Measurements from ENCODE around the gene LEMD2. TPM values are rescaled to one million over a fixed set of nuclear protein-coding genes. Genes with fewer than 3 reads are reported as not detected.

LEMD2 gene
- total and polyA plus RNA-seq, 9 donors: 34.3 to 44.8 (median 40.3) TPM

DNA sequence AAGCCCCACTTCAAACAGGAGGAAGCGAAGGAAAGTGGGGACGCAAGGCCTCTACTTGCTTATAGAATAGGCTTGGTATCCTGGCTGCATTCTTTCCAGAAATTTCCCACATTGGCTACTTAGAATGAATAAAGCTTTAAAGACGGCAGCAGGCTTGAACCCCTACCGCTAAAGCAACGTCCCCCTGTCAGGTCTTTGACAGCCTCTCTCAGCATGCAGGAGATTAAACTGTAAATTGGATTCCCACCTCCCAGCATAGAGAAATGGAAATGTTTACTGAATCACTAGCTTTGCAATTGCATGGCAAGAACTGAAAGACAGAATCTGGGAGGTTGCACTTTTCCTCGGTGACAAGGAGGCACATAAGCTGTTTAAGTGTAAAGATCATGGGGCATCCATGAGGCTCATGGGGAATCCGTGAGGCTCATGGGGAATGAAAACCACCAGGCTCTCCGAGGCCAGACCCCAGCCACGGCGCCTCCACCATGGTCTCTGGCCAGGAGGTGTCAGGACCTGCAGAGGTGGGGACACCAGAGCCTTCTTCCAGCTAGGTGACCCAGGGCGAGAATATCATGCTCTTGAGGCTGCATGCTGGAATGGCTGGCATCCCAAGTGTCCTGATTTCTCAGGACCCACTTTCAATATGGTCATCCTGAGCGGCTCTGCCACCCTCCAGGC is 10.3 kb downstream of the LEMD2 start:
- H3K27me3 ChIP-seq (ENCODE audit: control insufficient read depth, insufficient read depth, low read length): no peaks in the 10 kb centered on the region
- H3K27ac ChIP-seq (ENCODE audit: low read length): no peak overlapping the region
- H3K36me3 ChIP-seq (ENCODE audit: control insufficient read depth, insufficient read depth, low read length): peaks cover 96% of the 10 kb centered on the region
- H3K4me1 ChIP-seq (ENCODE audit: control insufficient read depth, insufficient read depth, low read length): peaks cover 6% of the 10 kb centered on the region
- no peaks in the 10 kb centered on the region for H3K9me3 ChIP-seq (replicated peaks; ENCODE audit: control insufficient read depth, low read depth, low read length)
- H3K4me3 ChIP-seq (ENCODE audit: low read length): no peak overlapping the region
- DNase-seq: no peak
- 93% methylated on average over 9 of the region's 12 CpGs for WGBS (ENCODE audit: insufficient coverage)

GRCh38 chr6:33777398-33778388 is 11.2 kb downstream of the LEMD2 start:
- Histone ChIP-seq H3K9me3 (replicated peaks; ENCODE audit: control insufficient read depth, low read depth, low read length) (no peaks in the 10 kb centered on the region), H3K4me3 (ENCODE audit: low read length) (no peak overlapping the region), H3K36me3 (ENCODE audit: control insufficient read depth, insufficient read depth, low read length) (peaks cover 96% of the 10 kb centered on the region), H3K4me1 (ENCODE audit: control insufficient read depth, insufficient read depth, low read length) (peaks cover 9% of the 10 kb centered on the region), H3K27me3 (ENCODE audit: control insufficient read depth, insufficient read depth, low read length) (no peaks in the 10 kb centered on the region), H3K27ac (ENCODE audit: low read length) (no peak overlapping the region)
- no peak for DNase-seq
- 88% methylated on average over 15 of the region's 25 CpGs for WGBS (ENCODE audit: insufficient coverage)

GRCh38 chr6:33776764-33777163 is 12.2 kb downstream of the LEMD2 start:
- Histone ChIP-seq H3K9me3 (replicated peaks; ENCODE audit: control insufficient read depth, low read depth, low read length) (no peaks in the 10 kb centered on the region), H3K27ac (ENCODE audit: low read length) (no peak overlapping the region), H3K4me3 (ENCODE audit: low read length) (no peak overlapping the region), H3K4me1 (ENCODE audit: control insufficient read depth, insufficient read depth, low read length) (peaks cover 16% of the 10 kb centered on the region), H3K36me3 (ENCODE audit: control insufficient read depth, insufficient read depth, low read length) (peaks cover 96% of the 10 kb centered on the region), H3K27me3 (ENCODE audit: control insufficient read depth, insufficient read depth, low read length) (no peaks in the 10 kb centered on the region)
- 93% methylated on average over 13 of the region's 13 CpGs for WGBS (ENCODE audit: insufficient coverage)
- DNase-seq: no peak

GRCh38 chr6:33776186-33776585 is 12.7 kb downstream of the LEMD2 start:
- DNase-seq: no peak
- no peak overlapping the region for H3K27ac ChIP-seq (ENCODE audit: low read length)
- peaks cover 18% of the 10 kb centered on the region for H3K4me1 ChIP-seq (ENCODE audit: control insufficient read depth, insufficient read depth, low read length)
- peaks cover 91% of the 10 kb centered on the region for H3K36me3 ChIP-seq (ENCODE audit: control insufficient read depth, insufficient read depth, low read length)
- H3K9me3 ChIP-seq (replicated peaks; ENCODE audit: control insufficient read depth, low read depth, low read length): no peaks in the 10 kb centered on the region
- H3K4me3 ChIP-seq (ENCODE audit: low read length): no peak overlapping the region
- WGBS (ENCODE audit: insufficient coverage): 100% methylated on average over 1 of the region's 4 CpGs
- no peaks in the 10 kb centered on the region for H3K27me3 ChIP-seq (ENCODE audit: control insufficient read depth, insufficient read depth, low read length)

GRCh38 chr6:33774774-33775173 is 14.2 kb downstream of the LEMD2 start:
- 97% methylated on average over 3 of the region's 3 CpGs for WGBS (ENCODE audit: insufficient coverage)
- no peak for DNase-seq
- H3K4me1 ChIP-seq (ENCODE audit: control insufficient read depth, insufficient read depth, low read length): peaks cover 32% of the 10 kb centered on the region

GRCh38 chr6:33772902-33773472 is 15.9 kb downstream of the LEMD2 start:
- WGBS (ENCODE audit: insufficient coverage): 78% methylated on average over 4 of the region's 6 CpGs
- Histone ChIP-seq H3K4me3 (ENCODE audit: low read length) (no peak overlapping the region), H3K36me3 (ENCODE audit: control insufficient read depth, insufficient read depth, low read length) (peaks cover 59% of the 10 kb centered on the region), H3K9me3 (replicated peaks; ENCODE audit: control insufficient read depth, low read depth, low read length) (no peaks in the 10 kb centered on the region), H3K27me3 (ENCODE audit: control insufficient read depth, insufficient read depth, low read length) (peaks cover 3% of the 10 kb centered on the region), H3K4me1 (ENCODE audit: control insufficient read depth, insufficient read depth, low read length) (peaks cover 39% of the 10 kb centered on the region), H3K27ac (ENCODE audit: low read length) (no peak overlapping the region)
- DNase-seq: no peak

More at GRCh38 chr6:33774774-33775173, 14.2 kb downstream of the LEMD2 start:
- no peak overlapping the region for H3K4me3 ChIP-seq (ENCODE audit: low read length)
- peaks cover 3% of the 10 kb centered on the region for H3K27me3 ChIP-seq (ENCODE audit: control insufficient read depth, insufficient read depth, low read length)
- no peak overlapping the region for H3K27ac ChIP-seq (ENCODE audit: low read length)
- peaks cover 77% of the 10 kb centered on the region for H3K36me3 ChIP-seq (ENCODE audit: control insufficient read depth, insufficient read depth, low read length)
- no peaks in the 10 kb centered on the region for H3K9me3 ChIP-seq (replicated peaks; ENCODE audit: control insufficient read depth, low read depth, low read length)

- Histone ChIP-seq H3K4me3 (ENCODE audit: low read length) (no peak overlapping the region), H3K36me3 (ENCODE audit: control insufficient read depth, insufficient read depth, low read length) (peaks cover 52% of the 10 kb centered on the region), H3K4me1 (ENCODE audit: control insufficient read depth, insufficient read depth, low read length) (peaks cover 39% of the 10 kb centered on the region), H3K27ac (ENCODE audit: low read length) (peak overlapping the region; percentile 74), H3K9me3 (replicated peaks; ENCODE audit: control insufficient read depth, low read depth, low read length) (no peaks in the 10 kb centered on the region), H3K27me3 (ENCODE audit: control insufficient read depth, insufficient read depth, low read length) (peaks cover 3% of the 10 kb centered on the region)
- no peak for DNase-seq
- WGBS (ENCODE audit: insufficient coverage): 71% methylated on average over 10 of the region's 24 CpGs
Measured at GRCh38 chr6:33772082-33772830, 16.7 kb downstream of the LEMD2 start.

- H3K4me3 ChIP-seq (ENCODE audit: low read length): no peak overlapping the region
- DNase-seq: peak; percentile 88
- 6% methylated on average over 40 of the region's 47 CpGs for WGBS (ENCODE audit: insufficient coverage)
Measured at GRCh38 chr6:33771146-33772081, 17.5 kb downstream of the LEMD2 start.

GRCh38 chr6:33770833-33771145 is 18.1 kb downstream of the LEMD2 start:
- WGBS (ENCODE audit: insufficient coverage): 37% methylated on average over 2 of the region's 3 CpGs
- H3K4me1 ChIP-seq (ENCODE audit: control insufficient read depth, insufficient read depth, low read length): peaks cover 39% of the 10 kb centered on the region
- DNase-seq: no peak
- H3K4me3 ChIP-seq (ENCODE audit: low read length): no peak overlapping the region
- H3K36me3 ChIP-seq (ENCODE audit: control insufficient read depth, insufficient read depth, low read length): peaks cover 37% of the 10 kb centered on the region
- peaks cover 3% of the 10 kb centered on the region for H3K27me3 ChIP-seq (ENCODE audit: control insufficient read depth, insufficient read depth, low read length)
- H3K27ac ChIP-seq (ENCODE audit: low read length): peak overlapping the region; percentile 69
- peaks cover 2% of the 10 kb centered on the region for H3K9me3 ChIP-seq (replicated peaks; ENCODE audit: control insufficient read depth, low read depth, low read length)

More at GRCh38 chr6:33771146-33772081, 17.5 kb downstream of the LEMD2 start:
- peak overlapping the region; percentile 74 for H3K27ac ChIP-seq (ENCODE audit: low read length)
- H3K36me3 ChIP-seq (ENCODE audit: control insufficient read depth, insufficient read depth, low read length): peaks cover 44% of the 10 kb centered on the region
- peaks cover 39% of the 10 kb centered on the region for H3K4me1 ChIP-seq (ENCODE audit: control insufficient read depth, insufficient read depth, low read length)
- H3K9me3 ChIP-seq (replicated peaks; ENCODE audit: control insufficient read depth, low read depth, low read length): peaks cover 2% of the 10 kb centered on the region
- H3K27me3 ChIP-seq (ENCODE audit: control insufficient read depth, insufficient read depth, low read length): peaks cover 3% of the 10 kb centered on the region

Data from muscle of leg (tissue), 11 donors.